ENCODE measurements around the gene TAGLN.
"Not testable (repeated sequence)": the region's sequence is repeated elsewhere in the genome, so short reads cannot be mapped to it uniquely, and the experiment has no call there.

DNA sequence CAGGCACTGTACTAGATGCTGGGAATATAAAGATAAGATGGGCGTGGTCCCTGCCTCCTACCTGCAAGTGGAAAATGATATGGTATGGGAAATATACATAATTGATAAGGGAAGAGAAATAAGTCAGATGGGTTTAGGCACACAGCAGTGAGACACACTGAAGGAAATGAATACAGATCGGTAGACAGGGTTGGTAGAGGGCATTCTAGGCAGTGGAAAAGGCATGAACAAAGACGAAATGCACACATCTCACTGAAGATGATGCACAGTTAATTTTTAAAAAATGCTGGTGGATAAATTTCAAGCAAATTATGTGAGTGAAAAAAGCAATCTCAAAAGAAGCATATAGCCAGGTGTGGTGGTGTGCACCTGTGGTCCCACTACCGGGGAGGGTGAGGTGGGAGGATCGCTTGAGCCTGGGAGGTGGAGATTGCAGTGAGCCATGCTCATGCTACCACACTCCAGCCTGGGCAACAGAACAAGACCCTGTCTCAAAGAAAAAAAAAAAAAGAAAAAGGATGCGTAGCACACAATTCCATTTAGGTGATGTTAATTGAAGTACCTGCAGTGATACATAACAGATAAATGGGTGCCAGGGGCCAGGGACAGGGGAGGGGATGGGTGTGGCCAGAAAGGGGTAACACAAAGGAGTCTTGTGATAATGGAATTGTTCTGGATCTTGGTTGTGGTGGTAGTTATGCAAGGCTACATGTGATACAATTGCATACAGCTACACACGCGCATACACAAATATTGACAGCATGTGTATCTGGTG lies 10.4 kb downstream of the TAGLN start:
- TF ChIP-seq, protein P1, sequence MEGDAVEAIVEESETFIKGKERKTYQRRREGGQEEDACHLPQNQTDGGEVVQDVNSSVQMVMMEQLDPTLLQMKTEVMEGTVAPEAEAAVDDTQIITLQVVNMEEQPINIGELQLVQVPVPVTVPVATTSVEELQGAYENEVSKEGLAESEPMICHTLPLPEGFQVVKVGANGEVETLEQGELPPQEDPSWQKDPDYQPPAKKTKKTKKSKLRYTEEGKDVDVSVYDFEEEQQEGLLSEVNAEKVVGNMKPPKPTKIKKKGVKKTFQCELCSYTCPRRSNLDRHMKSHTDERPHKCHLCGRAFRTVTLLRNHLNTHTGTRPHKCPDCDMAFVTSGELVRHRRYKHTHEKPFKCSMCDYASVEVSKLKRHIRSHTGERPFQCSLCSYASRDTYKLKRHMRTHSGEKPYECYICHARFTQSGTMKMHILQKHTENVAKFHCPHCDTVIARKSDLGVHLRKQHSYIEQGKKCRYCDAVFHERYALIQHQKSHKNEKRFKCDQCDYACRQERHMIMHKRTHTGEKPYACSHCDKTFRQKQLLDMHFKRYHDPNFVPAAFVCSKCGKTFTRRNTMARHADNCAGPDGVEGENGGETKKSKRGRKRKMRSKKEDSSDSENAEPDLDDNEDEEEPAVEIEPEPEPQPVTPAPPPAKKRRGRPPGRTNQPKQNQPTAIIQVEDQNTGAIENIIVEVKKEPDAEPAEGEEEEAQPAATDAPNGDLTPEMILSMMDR (IDR thresholded peaks at IDR 0.05): not testable (repeated sequence)
- not testable (repeated sequence) for TF ChIP-seq EP300 (IDR thresholded peaks at IDR 0.05)

Measured in tibial nerve (tissue), 4 donors.